Uterus (tissue), 2 donors: ENCODE results near the gene ARHGAP5.

Source experiments
- CTCF ChIP-seq, 4 experiments: fragments of 200-600 bp in 2 of 4; fragments of 450-650 bp in 2 of 4; sonication (generic) in 2 of 4; IDR thresholded peaks; one replicate each; pipeline ENCODE4 v1.5.1; 2016 to 2019; ENCODE audit warnings: antibody characterized with exemption in 4 of 4, mild to moderate bottlenecking in 2 of 4, moderate library complexity in 1 of 4
- POLR2A ChIP-seq, 2 donors: fragments of 450-650 bp; IDR thresholded peaks; one replicate each; pipeline ENCODE4 v1.6.1; 2016; ENCODE audit warnings: antibody characterized with exemption in 2 of 2, mild to moderate bottlenecking in 1 of 2, moderate library complexity in 1 of 2

DNA sequence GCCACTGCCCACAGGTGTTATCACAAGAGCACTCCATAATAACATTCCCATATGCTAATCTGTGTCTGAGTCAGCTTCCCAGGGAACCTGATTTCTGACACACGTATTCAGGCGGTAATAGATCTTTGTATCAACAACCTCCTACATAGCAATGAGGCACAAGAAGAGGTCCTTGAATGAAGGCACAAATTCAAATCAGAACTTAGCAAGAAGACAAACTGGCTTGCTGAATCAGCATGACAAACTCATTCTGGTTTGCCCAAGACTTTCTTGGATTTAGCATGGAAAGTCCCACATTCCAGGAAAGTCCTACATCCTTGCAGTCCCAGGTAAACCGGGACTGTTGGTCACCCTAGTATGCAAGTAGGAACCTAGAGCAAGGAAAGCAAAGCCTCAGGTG, 90.8 kb downstream of the ARHGAP5 start:
- TF ChIP-seq CTCF (IDR thresholded peaks at IDR 0.05) (no peak), POLR2A (IDR thresholded peaks at IDR 0.05) (no peak)
